Hepatocyte (in vitro differentiated cells): Measurements from ENCODE around the gene PABPC1L. TPM values are rescaled to one million over a fixed set of nuclear protein-coding genes. Genes with fewer than 3 reads are reported as not detected.

Source experiments
- DNase-seq: peaks from one replicate; pipeline ENCODE4 v3.0.0-alpha.2; 2016; ENCODE audit warnings: low spot score
- H2AFZ ChIP-seq: fragments of 200-600 bp; sonication (generic); 2 replicates; pipeline ENCODE4 v1.6.0; 2016; ENCODE audit warnings: antibody characterized with exemption, mild to moderate bottlenecking
- H3K27ac ChIP-seq: fragments of 200-600 bp; sonication (generic); 2 replicates; pipeline ENCODE4 v1.5.1; 2016; ENCODE audit warnings: mild to moderate bottlenecking
- H3K27me3 ChIP-seq: fragments of 200-600 bp; sonication (generic); 2 replicates; pipeline ENCODE4 v1.6.1; 2016
- H3K36me3 ChIP-seq: fragments of 200-600 bp; sonication (generic); replicated peaks from 2 replicates; pipeline ENCODE4 v1.5.1; 2016; ENCODE audit warnings: low read depth; ENCODE audit not compliant: insufficient read depth
- H3K4me1 ChIP-seq: fragments of 200-600 bp; sonication (generic); 2 replicates; pipeline ENCODE4 v1.5.1; 2016; ENCODE audit warnings: mild to moderate bottlenecking, moderate library complexity; ENCODE audit not compliant: insufficient read depth
- H3K4me2 ChIP-seq: fragments of 200-600 bp; sonication (generic); 2 replicates; pipeline ENCODE4 v1.6.0; 2016
- H3K4me3 ChIP-seq: fragments of 200-600 bp; sonication (generic); 2 replicates; pipeline ENCODE4 v1.5.1; 2016; ENCODE audit warnings: mild to moderate bottlenecking
- H3K79me2 ChIP-seq: fragments of 200-600 bp; sonication (generic); 2 replicates; pipeline ENCODE4 v1.6.0; 2017; ENCODE audit warnings: mild to moderate bottlenecking
- H3K9me2 ChIP-seq: fragments of 200-600 bp; sonication (generic); replicated peaks from 2 replicates; pipeline ENCODE4 v1.6.0; 2017; ENCODE audit warnings: mild to moderate bottlenecking; ENCODE audit not compliant: insufficient read depth
- H3K9me3 ChIP-seq: fragments of 200-600 bp; sonication (generic); 2 replicates; pipeline ENCODE4 v1.5.1; 2016; ENCODE audit warnings: low read depth, mild to moderate bottlenecking
- H4K20me1 ChIP-seq: fragments of 200-600 bp; sonication (generic); 2 replicates; pipeline ENCODE4 v1.6.0; 2016; ENCODE audit warnings: mild to moderate bottlenecking; ENCODE audit not compliant: insufficient read depth, poor library complexity, severe bottlenecking
- CTCF ChIP-seq: fragments of 200-600 bp; sonication (generic); IDR thresholded peaks from 2 replicates; pipeline ENCODE4 v1.5.1; 2016; ENCODE audit warnings: antibody characterized with exemption, mild to moderate bottlenecking; ENCODE audit not compliant: poor library complexity
- EZH2 ChIP-seq: fragments of 200-600 bp; sonication (generic); IDR thresholded peaks from 2 replicates; pipeline ENCODE4 v1.6.1; 2016; ENCODE audit warnings: antibody characterized with exemption, mild to moderate bottlenecking, borderline replicate concordance
- EZH2phosphoT487 ChIP-seq: fragments of 200-600 bp; sonication (generic); IDR thresholded peaks from one replicate; pipeline ENCODE4 v1.6.1; 2018; ENCODE audit warnings: antibody characterized with exemption, mild to moderate bottlenecking, low read depth, moderate library complexity; ENCODE audit not compliant: unreplicated experiment, severe bottlenecking
- WGBS: methylation state at CpG from one replicate; pipeline ENCODE4 v1.1.6; 2016; ENCODE audit warnings: low lambda C conversion rate; ENCODE audit errors: missing lambda C conversion rate; 5-methylcytosine and 5-hydroxymethylcytosine counted together
- polyA plus RNA-seq: library from polyadenylated mRNA; unstranded; fragments of >200 nt; fragmentation: Nextera tagmentation; extraction: Ambion mirVana; gene quantifications from 2 replicates; pipeline ENCODE4 v1.2.1, GENCODE V29; 2016
- total RNA-seq: library from RNA; depleted of rRNA; stranded (reverse); fragments of >200 nt; gene quantifications from 2 replicates; pipeline ENCODE4 v1.2.3, GENCODE V29; 2014

Gene PABPC1L
- total and polyA plus RNA-seq, 2 experiments from 2014 or later = 15.6 to 23.5 TPM

GRCh38 chr20:44891826-44892225 lies 18.0 kb upstream of the PABPC1L start:
- Histone ChIP-seq H3K27me3 (no peaks in the 10 kb centered on the region), H3K4me3 (no peak overlapping the region), H3K36me3 (no peaks in the 10 kb centered on the region), H3K27ac (no peak overlapping the region), H3K9me2 (no peaks in the 10 kb centered on the region), H4K20me1 (peaks cover 94% of the 10 kb centered on the region), H3K79me2 (peaks cover 100% of the 10 kb centered on the region), H2AFZ (no peak overlapping the region), H3K9me3 (no peaks in the 10 kb centered on the region), H3K4me2 (no peak overlapping the region), H3K4me1 (peaks cover 10% of the 10 kb centered on the region)
- DNase-seq = no peak
- 100% methylated on average over 1 of the region's 1 CpG for WGBS
- TF ChIP-seq EZH2 (no peak), CTCF (no peak), EZH2phosphoT487 (no peak)

- WGBS = 85% methylated on average over 2 of the region's 2 CpGs
- Histone ChIP-seq H2AFZ (no peak overlapping the region), H3K36me3 (no peaks in the 10 kb centered on the region), H3K4me1 (no peaks in the 10 kb centered on the region), H3K79me2 (peaks cover 100% of the 10 kb centered on the region), H3K9me3 (no peaks in the 10 kb centered on the region), H3K9me2 (no peaks in the 10 kb centered on the region), H3K4me3 (no peak overlapping the region), H3K27me3 (no peaks in the 10 kb centered on the region), H4K20me1 (peaks cover 94% of the 10 kb centered on the region), H3K27ac (no peak overlapping the region), H3K4me2 (no peak overlapping the region)
- no peak for DNase-seq
- TF ChIP-seq EZH2phosphoT487 (no peak), EZH2 (no peak), CTCF (no peak)
Measured at GRCh38 chr20:44894959-44895358, 14.9 kb upstream of the PABPC1L start.

GRCh38 chr20:44896583-44896982 lies 13.3 kb upstream of the PABPC1L start:
- H3K4me2 ChIP-seq = no peak overlapping the region
- no peaks in the 10 kb centered on the region for H3K9me2 ChIP-seq
- TF ChIP-seq EZH2phosphoT487 = no peak
- TF ChIP-seq CTCF = no peak
- no peak for TF ChIP-seq EZH2
- H3K4me1 ChIP-seq = no peaks in the 10 kb centered on the region
- H2AFZ ChIP-seq = no peak overlapping the region
- H3K27ac ChIP-seq = no peak overlapping the region
- DNase-seq = no peak
- H3K27me3 ChIP-seq = no peaks in the 10 kb centered on the region
- peaks cover 100% of the 10 kb centered on the region for H3K79me2 ChIP-seq
- H4K20me1 ChIP-seq = peaks cover 96% of the 10 kb centered on the region
- no peaks in the 10 kb centered on the region for H3K9me3 ChIP-seq
- no peaks in the 10 kb centered on the region for H3K36me3 ChIP-seq
- no peak overlapping the region for H3K4me3 ChIP-seq
- WGBS = 95% methylated on average over 1 of the region's 1 CpG

- Histone ChIP-seq H3K9me2 (no peaks in the 10 kb centered on the region), H3K36me3 (no peaks in the 10 kb centered on the region), H3K27ac (no peak overlapping the region), H3K4me1 (no peaks in the 10 kb centered on the region), H3K79me2 (peaks cover 100% of the 10 kb centered on the region), H4K20me1 (peaks cover 97% of the 10 kb centered on the region), H3K4me2 (no peak overlapping the region), H3K27me3 (no peaks in the 10 kb centered on the region), H3K4me3 (no peak overlapping the region), H3K9me3 (no peaks in the 10 kb centered on the region), H2AFZ (no peak overlapping the region)
- TF ChIP-seq EZH2phosphoT487 (no peak), EZH2 (no peak), CTCF (no peak)
- WGBS = 86% methylated on average over 1 of the region's 1 CpG
- DNase-seq = no peak
Measured at GRCh38 chr20:44897133-44897532, 12.7 kb upstream of the PABPC1L start.
